GM12865 (cell line): ENCODE measurements around the gene PATL1.

Experiments used
- DNase-seq: peaks from one replicate; pipeline ENCODE4 v3.0.0; 2010; ENCODE audit warnings: low read depth
- H3K4me3 ChIP-seq: 2 replicates; pipeline ENCODE4 v1.5.1; 2011; ENCODE audit warnings: mild to moderate bottlenecking, low read depth, low read length, control low read depth
- CTCF ChIP-seq: IDR thresholded peaks from 2 replicates; pipeline ENCODE4 v1.5.1; 2011; ENCODE audit warnings: low read length, control low read depth, low read depth, inconsistent platforms; ENCODE audit not compliant: insufficient read depth; ENCODE audit errors: missing control alignments

PATL1 gene

GRCh38 chr11:59601788-59602187 is 67.0 kb downstream of the PATL1 start:
- no peak for DNase-seq
- TF ChIP-seq CTCF: no peak
- H3K4me3 ChIP-seq: no peak overlapping the region

GRCh38 chr11:59600636-59601035 is 68.2 kb downstream of the PATL1 start:
- no peak for TF ChIP-seq CTCF
- DNase-seq: no peak
- no peak overlapping the region for H3K4me3 ChIP-seq

GRCh38 chr11:59600234-59600633 is 68.6 kb downstream of the PATL1 start:
- H3K4me3 ChIP-seq: no peak overlapping the region
- no peak for TF ChIP-seq CTCF
- no peak for DNase-seq

- DNase-seq: no peak
- TF ChIP-seq CTCF: no peak
- no peak overlapping the region for H3K4me3 ChIP-seq
Measured at GRCh38 chr11:59598961-59599360, 69.9 kb downstream of the PATL1 start.
